NCI-H2081 (cell line): ENCODE data around the gene IL1R2.
"Not testable (repeated sequence)": the region's sequence is repeated elsewhere in the genome, so short reads cannot be mapped to it uniquely, and the experiment has no call there.

Experiments used
- DNase-seq, 2 experiments: peaks; one replicate each; lab custom pipeline; 2025; lab: John Stamatoyannopoulos, UW

The IL1R2 gene

GRCh38 chr2:102000012-102000411, 8.3 kb downstream of the IL1R2 start:
- DNase-seq = no peak

DNA sequence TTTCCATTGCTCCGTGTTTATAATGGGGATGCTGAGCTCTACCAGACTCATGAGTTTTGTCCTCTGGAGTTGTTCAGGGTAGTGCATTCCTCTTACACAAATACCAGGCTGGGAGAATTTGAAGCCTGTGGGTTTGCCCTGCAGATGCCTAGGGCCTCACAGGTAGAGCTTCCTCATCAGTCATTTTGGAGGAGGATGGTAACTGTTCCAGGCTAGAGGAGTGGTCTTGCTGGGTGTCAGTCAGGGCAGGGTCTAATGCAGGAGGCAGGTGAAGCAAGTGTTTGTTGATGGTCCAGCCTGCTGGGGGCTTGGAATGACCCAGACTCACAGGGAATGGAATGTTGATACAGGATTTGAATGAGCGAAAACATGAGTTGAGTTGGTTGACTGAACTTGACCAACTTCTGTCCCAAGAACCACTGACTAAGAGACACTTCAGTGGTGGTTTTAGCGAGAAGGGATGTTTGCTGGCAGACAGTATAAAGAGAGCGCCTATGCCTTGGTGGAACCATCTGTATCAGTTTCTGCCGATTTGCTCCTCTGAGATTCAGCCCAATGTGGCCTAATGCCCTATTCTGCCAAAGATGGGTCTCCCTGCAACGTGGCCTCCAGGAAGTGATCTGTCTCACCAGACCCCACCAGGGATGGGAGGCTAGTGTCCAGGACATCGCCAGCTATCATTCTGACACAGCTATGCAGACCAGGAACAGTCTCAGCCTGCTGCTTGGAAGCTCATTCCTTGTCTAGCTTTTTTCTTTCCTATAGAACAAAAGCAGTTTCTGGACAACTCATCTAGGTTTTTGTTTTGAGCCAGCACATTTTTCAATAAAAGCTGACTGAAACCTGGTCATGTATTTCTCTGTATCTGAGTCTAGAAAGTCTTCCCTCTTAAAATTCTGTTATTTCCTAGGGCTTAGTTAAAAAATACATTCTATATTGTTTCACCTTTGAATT, 9.3 kb downstream of the IL1R2 start:
- DNase-seq = no peak

DNA sequence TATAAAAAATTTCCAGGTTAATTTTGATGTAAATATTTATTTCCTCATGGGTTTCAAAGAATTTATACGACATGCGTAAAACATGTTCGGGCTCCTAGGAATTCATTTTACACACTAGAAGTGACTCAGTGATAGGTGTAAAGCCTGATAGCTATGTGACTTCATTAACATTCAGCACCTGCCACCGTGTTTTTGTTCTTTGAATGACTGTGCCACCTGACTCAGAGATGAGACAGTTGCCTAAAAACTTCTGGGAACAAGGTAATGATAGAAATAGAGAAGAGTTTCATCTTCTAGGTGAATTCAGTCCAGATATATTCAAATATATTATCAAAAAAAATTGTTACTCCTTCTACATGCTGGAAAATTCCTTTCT, 10.0 kb downstream of the IL1R2 start:
- DNase-seq = no peak

DNA sequence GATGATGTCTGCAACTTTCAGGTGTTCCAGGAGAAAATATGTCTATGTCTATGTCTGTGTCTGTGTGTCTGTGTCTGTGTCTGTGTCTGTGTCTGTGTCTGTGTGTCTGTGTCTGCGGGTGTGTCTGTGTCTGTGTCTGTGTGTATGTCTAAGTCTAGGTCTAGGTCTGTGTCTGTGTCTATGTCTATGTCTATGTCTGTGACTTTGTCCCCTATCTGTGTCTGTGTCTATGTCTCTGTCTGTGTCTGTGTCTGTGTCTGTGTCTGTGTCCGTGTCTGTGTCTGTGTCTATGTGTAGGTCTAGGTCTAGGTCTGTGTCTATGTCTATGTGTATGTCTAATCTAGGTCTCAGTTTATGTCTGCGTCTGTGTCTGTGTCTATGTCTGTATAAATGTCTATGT, 10.5 kb downstream of the IL1R2 start:
- no peak for DNase-seq

DNA sequence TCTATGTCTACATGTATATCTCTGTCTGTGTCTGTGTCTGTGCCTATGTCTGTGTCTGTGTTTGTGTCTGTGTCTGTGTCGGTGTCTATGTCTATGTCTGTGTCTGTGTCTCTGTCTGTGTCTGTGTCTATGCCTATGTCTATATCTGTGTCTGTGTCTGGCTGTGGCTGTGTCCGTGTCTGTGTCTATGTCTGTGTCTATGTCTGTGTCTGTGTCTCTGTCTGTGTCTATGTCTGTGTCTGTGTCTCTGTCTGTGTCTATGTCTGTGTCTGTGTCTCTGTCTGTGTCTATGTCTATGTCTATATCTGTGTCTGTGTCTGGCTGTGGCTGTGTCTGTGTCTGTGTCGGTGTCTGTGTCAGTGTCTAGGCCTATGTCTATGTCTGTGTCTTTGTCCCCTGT, 11.1 kb downstream of the IL1R2 start:
- DNase-seq = not testable (repeated sequence)

- no peak for DNase-seq
Observed at GRCh38 chr2:102003696-102004095, 11.9 kb downstream of the IL1R2 start.

GRCh38 chr2:102004581-102004980, 12.8 kb downstream of the IL1R2 start:
- no peak for DNase-seq

DNA sequence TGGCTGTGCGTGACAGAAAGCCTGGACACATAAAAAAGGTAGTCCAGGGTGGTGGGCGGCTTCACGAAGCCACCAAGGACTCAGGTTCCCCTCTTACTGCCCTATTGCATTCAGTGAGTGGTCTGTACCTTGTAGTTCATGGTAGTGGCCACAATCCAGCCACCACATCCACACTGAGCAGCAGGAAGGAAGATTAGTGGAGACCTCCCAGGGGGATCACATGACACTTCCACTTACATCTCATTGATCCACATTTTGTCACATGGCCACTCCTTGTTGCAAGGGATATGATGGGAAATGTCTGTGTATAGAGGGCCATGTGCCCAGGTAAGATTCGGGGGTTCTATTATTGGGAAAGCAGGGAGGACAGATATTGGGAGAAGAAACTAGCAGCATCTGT, 13.7 kb downstream of the IL1R2 start:
- DNase-seq = no peak

GRCh38 chr2:102005989-102006885, 14.5 kb downstream of the IL1R2 start:
- DNase-seq = peak in 1 of 2 experiments; percentile 2

DNA sequence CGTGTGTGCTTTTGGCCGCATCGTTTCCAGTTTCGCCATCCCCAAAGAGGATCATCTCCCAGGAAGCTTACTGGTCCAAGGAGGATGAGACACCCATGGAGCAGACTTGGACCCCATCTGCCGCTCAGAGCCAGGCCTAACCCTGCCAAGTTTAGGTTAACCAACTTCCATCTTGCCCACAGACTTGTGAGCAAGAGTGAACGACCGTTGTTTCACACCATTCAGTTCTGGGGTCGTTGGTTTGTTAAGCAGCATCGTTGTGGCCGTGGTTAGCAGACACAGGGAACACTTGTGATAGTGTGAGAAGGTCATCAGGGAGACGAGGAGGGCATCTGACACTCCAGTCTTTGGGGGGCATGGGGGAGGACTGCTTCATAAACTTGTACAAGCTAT, 15.1 kb downstream of the IL1R2 start:
- no peak for DNase-seq

GRCh38 chr2:102008490-102008889, 16.7 kb downstream of the IL1R2 start:
- DNase-seq = no peak

DNA sequence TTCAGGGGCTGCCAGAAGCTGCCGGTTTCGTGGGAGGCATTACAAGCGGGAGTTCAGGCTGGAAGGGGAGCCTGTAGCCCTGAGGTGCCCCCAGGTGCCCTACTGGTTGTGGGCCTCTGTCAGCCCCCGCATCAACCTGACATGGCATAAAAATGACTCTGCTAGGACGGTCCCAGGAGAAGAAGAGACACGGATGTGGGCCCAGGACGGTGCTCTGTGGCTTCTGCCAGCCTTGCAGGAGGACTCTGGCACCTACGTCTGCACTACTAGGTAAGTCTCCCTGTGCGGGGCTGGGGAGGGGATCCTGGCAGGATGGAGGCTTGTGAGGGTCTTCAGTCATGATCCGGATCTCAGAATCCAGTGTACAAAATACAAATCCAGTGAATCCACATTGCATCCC, 17.8 kb downstream of the IL1R2 start:
- DNase-seq = no peak

GRCh38 chr2:102010902-102011301, 19.1 kb downstream of the IL1R2 start:
- no peak for DNase-seq

GRCh38 chr2:102012061-102012614, 20.4 kb downstream of the IL1R2 start:
- DNase-seq = no peak

GRCh38 chr2:102013206-102014040, 21.7 kb downstream of the IL1R2 start:
- no peak for DNase-seq

DNA sequence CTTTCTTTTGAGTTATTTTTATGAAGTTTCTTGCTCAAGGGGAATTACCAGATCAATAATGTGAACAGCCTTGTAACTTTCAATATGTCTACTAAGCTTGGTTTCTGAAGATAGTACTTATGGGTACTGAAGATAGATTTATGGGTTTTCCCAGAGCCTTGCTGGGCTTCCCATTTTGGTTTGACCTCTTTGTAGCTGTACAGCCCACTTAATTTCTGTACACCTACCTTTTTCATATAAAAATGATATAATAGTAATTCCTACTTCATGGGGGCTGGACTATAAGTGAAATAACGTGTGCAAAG, 22.2 kb downstream of the IL1R2 start:
- no peak for DNase-seq

DNA sequence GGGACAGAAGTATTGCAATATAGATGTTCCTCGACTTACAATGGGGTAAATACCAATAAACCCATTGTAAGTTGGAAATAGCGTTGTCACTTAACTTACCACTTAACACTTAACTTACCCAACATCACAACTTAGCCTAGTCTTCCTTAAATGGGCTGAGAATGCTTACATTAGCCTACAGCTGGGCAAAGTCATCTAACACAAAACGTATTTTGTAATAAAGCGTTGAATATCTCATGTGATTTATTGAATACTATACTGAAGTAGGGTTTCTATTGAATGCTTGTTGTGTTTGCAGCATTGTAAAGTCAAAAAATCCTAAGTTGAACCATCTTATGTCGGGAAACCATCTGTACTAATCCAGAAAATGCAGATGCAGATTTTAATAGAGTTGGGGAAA, 23.6 kb downstream of the IL1R2 start:
- DNase-seq = no peak

DNA sequence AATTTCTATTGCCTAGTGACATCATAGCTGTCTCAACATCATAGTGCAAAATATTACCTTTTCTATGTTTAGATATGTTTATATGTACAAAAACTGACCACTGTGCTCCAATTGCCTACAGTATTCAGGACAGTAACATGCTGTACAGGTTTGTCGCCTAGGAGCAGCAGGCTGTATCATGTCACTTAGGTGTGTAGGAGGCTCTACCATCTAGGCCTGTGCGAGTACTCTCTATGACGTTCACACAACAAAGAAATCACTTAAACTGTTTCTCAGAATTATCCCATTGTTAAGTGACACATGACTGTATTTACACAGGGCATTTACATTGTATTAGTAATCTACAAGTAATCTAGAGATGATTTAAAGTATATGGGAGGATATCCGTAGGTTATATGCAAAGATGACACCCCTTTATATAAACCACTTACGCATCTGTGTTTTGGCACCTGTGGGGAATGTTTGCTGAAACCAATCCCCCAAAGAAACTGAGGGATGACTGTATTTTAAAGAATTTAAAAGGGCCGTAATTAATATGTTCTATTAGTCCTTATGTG, 24.7 kb downstream of the IL1R2 start:
- no peak for DNase-seq

DNA sequence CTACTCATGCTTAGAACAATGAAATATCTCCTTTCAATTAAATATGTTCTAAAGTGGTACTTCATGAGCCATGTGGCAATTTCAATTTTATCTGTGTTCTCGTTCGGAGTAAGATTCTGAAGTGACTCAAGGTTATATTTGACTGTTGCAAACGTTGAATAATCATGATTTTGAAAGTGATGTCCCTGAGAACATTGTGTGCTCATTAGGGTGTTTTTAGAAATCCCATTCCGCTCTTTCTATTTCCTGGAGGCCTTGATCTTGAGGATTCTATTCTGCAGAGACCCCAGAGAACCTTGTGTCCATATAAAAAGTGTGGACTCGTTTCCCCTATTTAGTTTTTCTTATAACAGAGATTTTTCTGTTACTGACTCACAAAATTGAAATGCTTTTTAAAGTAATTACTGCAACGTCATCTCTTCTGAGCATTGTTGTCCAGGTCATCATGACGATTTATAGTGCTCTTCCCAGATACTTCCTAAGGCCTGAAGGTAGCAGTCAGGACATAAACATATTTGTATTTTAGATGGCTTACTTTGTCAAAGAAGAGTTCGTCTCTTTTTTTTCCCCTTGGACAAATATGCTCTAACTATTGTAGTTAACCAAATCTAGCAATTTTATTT, 27.2 kb downstream of the IL1R2 start:
- DNase-seq = no peak

- DNase-seq = peak; percentile 36 to 46
Observed at GRCh38 chr2:102020596-102021170, 28.9 kb downstream of the IL1R2 start.

GRCh38 chr2:102021779-102022178, 30.0 kb downstream of the IL1R2 start:
- no peak for DNase-seq
